ENCODE results near the gene AIFM2.
"Not testable (repeated sequence)": the region's sequence is repeated elsewhere in the genome, so short reads cannot be mapped to it uniquely, and the experiment has no call there.

Gene AIFM2

DNA sequence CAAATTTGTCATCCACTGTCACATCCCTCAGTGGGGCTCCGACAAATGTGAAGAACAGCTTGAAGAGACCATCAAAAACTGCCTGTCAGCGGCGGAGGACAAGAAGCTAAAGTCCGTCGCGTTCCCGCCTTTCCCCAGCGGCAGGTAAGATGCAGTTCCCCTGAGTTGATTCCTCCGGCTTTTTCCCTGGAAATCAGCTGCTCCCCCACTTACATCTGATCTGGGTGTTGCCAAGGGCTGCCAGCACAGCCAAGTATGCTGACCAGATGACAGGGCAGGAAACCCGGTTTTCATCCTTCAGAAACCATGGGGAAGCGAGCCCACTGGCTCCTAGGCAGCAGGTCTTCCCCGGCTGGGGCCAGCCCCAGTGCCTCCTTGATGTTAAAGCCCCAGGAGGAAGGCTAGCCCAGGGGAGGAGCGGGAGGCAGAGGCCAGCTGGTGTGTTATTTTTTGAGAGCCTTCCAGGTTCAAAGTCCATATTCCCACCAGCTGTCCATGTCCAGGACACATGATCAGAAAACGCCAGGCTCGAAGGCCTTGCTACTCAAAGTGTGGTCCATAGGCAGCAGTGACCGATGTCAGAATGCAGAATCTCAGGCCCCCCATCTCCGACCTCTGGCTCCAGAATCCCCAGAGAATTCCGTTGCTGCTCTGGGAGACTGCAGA is 23.4 kb downstream of the AIFM2 start:
- TF ChIP-seq, protein P1, sequence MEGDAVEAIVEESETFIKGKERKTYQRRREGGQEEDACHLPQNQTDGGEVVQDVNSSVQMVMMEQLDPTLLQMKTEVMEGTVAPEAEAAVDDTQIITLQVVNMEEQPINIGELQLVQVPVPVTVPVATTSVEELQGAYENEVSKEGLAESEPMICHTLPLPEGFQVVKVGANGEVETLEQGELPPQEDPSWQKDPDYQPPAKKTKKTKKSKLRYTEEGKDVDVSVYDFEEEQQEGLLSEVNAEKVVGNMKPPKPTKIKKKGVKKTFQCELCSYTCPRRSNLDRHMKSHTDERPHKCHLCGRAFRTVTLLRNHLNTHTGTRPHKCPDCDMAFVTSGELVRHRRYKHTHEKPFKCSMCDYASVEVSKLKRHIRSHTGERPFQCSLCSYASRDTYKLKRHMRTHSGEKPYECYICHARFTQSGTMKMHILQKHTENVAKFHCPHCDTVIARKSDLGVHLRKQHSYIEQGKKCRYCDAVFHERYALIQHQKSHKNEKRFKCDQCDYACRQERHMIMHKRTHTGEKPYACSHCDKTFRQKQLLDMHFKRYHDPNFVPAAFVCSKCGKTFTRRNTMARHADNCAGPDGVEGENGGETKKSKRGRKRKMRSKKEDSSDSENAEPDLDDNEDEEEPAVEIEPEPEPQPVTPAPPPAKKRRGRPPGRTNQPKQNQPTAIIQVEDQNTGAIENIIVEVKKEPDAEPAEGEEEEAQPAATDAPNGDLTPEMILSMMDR (IDR thresholded peaks at IDR 0.05; ENCODE audit: insufficient read depth, low read depth, low read length, missing control alignments), result no peak
- no peak for DNase-seq (ENCODE audit: low read depth)
- no peak overlapping the region for H3K4me3 ChIP-seq (ENCODE audit: low read length)

DNA sequence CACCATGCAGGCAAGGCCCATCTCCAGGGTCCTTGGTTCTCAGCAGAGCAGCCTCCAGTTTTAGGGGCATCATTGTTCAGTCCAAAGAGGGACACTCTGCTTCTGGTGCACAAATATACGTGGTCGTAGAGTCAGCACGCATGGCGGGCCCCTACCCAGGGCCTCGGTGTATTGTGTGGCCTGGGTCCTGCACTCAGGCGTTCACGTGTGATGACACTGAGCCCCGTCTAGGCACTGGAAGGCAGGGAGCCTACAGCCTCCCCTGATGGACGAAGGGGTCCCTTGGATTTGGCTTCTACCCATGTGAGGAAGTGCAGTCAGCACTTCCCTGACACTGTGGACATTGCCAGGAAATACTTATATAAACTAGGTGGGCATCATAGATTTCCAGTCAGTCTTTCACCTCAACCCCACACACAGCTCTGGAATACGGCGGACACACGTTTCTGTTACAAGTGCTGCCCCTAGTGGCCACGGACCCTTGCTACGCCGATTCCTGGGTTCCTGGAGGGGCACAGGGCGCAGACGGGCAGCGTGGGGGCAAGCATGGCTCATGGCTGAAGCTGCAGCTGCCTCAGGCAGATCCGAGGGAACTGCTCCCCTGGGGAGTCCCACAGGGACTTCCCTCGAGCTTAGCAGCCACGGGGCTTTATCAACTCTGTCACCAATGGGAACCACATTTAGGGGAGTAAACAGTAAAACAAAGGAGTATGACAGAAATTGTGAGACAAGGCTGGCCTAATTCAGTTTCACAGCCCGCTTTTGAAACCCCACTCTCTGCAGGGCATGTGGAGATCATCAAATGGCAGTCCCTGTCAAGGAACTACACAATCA is 25.4 kb downstream of the AIFM2 start:
- DNase-seq (ENCODE audit: low read depth), result no peak
- TF ChIP-seq, protein P1 (IDR thresholded peaks at IDR 0.05; ENCODE audit: insufficient read depth, low read depth, low read length, missing control alignments), result peak; percentile 41
- no peak overlapping the region for H3K4me3 ChIP-seq (ENCODE audit: low read length)

GRCh38 chr10:70101668-70102067 is 31.0 kb downstream of the AIFM2 start:
- no peak for DNase-seq (ENCODE audit: low read depth)
- no peak overlapping the region for H3K4me3 ChIP-seq (ENCODE audit: low read length)
- TF ChIP-seq, protein P1 (IDR thresholded peaks at IDR 0.05; ENCODE audit: insufficient read depth, low read depth, low read length, missing control alignments), result no peak

DNA sequence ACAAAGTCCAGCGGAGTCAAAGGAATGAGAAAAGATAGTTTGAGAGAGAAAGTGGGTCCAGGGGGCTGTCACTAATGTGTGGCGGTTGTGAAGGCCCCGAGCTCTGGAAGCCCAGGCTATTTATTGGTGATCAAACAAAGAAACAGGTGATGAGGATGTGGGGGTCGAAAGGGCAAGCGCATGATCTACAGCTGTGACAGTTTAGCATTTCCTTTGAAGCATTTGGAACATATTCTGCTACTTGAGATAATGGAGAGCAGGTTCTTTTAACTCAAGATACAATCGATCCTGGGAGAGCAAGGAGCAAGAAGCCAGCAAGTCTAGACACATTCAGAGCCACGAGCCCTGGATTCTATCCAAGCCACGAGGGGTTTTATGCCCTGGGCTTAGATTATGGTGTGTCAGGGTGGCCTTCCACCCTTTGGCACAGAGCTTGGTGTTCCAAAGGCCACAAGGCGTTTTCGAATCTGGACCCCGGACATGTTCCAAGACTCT is 31.5 kb downstream of the AIFM2 start:
- not testable (repeated sequence) for DNase-seq (ENCODE audit: low read depth); H3K4me3 ChIP-seq (ENCODE audit: low read length)

DNA sequence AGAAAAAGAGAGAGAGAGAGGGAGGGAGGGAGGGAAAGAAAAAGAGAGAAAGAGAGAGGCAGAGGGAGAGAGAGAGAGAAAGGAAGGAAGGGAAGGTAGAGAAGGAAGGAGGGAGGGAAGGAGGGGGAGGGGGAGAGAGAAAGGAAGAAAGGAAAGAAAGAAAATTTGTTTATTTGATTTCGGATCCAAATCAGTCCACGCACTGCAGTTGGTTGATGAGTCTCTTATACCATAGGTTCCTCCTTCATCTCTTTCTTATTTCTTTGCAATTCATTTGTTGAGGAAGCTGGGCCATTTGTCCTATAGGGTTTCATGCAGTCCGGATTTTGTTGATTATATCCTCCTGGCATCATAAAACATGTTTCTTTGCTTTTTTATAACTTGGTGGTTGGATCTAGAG is 34.4 kb downstream of the AIFM2 start:
- no peak for DNase-seq (ENCODE audit: low read depth)
- TF ChIP-seq, protein P1 (IDR thresholded peaks at IDR 0.05; ENCODE audit: insufficient read depth, low read depth, low read length, missing control alignments), result no peak
- no peak overlapping the region for H3K4me3 ChIP-seq (ENCODE audit: low read length)

DNA sequence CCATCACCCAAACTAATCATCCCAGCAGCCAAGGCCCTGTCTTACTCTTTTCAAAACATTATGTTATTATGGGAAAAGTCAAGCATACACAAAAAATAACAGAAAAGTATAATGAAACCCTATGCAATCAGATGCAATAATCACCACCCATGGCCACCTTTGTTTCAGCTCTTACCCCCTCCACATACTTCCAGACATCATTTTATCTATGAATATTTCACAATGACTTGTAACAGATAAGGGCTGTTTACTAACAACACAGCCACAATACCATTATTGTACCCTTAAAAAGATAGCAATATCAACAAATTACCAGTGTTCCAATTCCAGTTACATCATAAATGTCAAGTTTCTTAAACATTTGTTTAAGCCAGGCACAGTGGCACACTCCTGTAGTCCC is 35.2 kb downstream of the AIFM2 start:
- DNase-seq (ENCODE audit: low read depth), result no peak
- TF ChIP-seq, protein P1 (IDR thresholded peaks at IDR 0.05; ENCODE audit: insufficient read depth, low read depth, low read length, missing control alignments), result no peak
- H3K4me3 ChIP-seq (ENCODE audit: low read length), result no peak overlapping the region

GRCh38 chr10:70096705-70097420 is 35.8 kb downstream of the AIFM2 start:
- DNase-seq (ENCODE audit: low read depth), result no peak
- TF ChIP-seq, protein P1 (IDR thresholded peaks at IDR 0.05; ENCODE audit: insufficient read depth, low read depth, low read length, missing control alignments), result no peak

More at GRCh38 chr10:70096705-70097420, 35.8 kb downstream of the AIFM2 start:
- H3K4me3 ChIP-seq (ENCODE audit: low read length), result no peak overlapping the region
